Activated gamma-delta T cell treated with anti-CD3 and anti-CD28 coated beads, Interleukin-2, amount 50 U/mL, for 16 hours (primary cell): ENCODE data around the gene UBXN2A.
"Not testable (repeated sequence)": the region's sequence is repeated elsewhere in the genome, so short reads cannot be mapped to it uniquely, and the experiment has no call there.

ENCODE experiments used
- DNase-seq: peaks from one replicate; pipeline ENCODE4 v3.0.0-alpha.2; 2020; ENCODE audit warnings: low read depth

The UBXN2A gene

DNA sequence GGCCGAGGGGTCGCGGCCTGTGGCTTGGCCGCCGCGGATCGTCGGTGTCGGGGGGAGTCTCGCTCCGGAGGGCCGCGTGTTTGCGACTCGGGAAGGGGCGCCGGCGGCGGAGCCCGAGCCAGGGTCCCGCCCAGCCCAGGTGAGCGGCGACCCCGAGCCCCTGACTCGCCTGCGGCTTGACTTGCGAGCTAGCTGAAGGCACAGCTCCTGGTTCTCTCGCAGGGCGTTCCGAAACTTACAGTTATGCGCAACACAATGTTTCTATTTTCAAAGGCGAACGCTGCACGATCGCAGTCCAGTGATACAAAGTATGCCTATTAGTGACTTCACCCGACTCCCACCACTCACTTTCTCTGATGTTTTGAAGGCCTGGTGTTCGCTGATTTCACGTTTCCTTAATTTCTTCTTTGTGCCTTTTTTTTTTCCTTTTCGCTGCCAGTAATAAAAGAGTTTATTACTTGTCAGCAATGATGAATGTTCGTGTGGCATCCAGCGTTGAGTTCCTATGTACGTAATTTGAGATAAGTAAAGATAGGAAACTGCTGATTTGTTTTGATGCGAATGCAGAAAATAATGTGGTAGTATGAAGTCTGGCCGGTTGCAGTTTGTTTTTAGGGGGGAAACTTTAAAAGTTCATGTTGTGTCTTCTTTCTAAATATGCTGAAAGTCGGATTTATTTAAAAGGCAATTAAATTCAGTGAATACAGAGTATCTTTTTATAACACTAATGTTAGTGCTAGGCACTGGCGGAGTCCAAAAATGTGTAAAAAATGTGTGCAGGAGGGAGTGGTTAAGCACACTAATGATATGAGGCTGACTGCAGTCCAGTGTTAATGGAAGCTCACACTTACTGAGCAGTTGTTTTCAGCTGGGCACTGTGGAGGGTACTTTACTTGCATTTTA lies 706 bp downstream of the UBXN2A start:
- no peak for DNase-seq

DNA sequence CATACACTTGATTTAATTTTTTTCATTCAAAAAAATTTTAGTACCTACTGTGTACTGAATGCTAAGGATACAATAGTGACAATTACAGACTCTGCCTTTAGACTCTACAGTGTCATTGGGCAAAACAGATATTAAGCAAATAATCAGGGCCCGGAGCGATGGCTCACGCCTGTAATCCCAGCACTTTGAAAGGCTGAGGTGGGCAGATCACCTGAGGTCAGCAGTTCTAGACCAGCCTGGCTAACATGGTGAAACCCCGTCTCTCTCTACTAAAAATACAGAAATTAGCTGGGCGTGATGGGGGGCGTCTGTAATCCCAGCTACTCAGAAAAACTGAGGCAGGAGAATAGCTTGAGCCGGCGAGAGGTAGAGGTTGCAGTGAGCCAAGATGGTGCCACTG lies 1.4 kb downstream of the UBXN2A start:
- DNase-seq = no peak

- DNase-seq = no peak
Observed at GRCh38 chr2:23943666-23944065, 3.4 kb downstream of the UBXN2A start.

DNA sequence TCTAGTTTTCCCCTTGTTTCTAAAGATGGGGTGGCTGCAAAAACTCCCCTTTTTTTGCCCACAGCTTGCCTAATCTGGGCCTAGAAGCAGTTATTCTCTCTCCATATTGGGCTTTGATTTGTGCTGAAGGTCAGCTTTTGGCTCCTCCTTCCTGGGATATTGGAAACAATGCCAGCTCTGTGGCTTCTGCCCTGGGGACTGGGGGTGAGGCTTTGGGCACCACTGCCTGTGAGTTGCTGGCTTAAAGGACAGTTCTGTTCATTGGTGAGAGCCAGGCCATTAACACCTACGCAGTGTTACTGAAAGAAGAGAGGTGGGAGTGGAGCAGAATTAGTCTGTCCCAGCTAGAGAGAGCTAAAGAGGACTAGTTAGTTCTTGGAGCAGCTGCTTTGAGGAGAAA lies 4.3 kb downstream of the UBXN2A start:
- no peak for DNase-seq

DNA sequence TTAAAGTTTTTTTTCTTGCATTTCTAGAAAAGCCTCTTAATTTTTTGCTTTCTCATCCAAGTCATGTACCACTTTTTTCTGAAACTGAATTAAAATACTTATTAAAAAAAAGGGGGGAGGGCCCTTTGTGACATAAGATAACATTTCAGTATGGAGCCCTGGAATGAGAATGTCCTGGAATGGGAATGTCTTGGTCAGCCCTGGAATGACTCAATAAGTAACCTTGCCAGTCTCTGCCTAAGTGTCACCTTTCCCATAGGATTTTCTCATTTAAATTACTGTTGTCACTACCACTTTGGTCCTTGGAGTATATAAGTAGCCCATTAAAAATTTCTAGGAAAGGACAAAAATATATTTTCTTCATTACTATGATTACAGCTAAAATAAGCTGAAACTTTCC lies 4.7 kb downstream of the UBXN2A start:
- no peak for DNase-seq

DNA sequence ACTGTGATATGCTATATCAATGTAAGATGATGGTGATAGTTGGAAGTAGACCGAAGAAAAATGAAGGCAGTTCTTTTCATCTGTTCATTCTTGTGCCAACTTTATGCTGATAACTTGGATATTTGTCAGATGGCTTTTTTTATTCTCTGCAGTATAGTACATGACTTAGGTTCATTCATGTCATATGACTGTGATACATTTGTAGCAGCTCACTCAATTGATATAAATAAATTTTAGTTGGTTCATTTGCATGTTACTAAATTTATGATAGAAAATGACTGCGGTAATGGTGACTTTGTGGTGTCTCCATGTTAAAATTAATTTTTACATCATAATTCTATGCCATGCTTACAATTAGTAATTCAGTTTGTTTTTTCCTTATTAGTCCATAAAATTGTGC lies 7.1 kb downstream of the UBXN2A start:
- DNase-seq = no peak

DNA sequence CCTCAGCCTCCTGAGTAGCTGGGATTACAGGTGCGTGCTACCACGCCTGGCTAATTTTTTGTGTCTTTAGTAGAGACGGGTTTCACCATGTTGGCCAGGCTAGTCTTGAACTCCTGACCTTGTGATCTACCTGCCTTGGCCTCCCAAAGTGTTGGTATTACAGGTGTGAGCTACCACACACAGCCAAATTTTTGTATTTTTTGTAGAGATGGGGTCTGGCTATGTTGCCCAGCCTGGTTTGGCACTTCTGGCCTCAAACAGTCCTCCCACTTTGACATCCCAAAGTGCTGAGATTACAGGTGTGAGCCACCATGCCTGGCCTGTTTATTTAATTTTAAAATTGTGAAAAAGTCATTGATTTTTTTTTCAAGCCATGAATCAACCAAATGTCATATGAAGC lies 12.3 kb downstream of the UBXN2A start:
- DNase-seq = not testable (repeated sequence)

- DNase-seq = no peak
Observed at GRCh38 chr2:23953625-23954024, 13.4 kb downstream of the UBXN2A start.

DNA sequence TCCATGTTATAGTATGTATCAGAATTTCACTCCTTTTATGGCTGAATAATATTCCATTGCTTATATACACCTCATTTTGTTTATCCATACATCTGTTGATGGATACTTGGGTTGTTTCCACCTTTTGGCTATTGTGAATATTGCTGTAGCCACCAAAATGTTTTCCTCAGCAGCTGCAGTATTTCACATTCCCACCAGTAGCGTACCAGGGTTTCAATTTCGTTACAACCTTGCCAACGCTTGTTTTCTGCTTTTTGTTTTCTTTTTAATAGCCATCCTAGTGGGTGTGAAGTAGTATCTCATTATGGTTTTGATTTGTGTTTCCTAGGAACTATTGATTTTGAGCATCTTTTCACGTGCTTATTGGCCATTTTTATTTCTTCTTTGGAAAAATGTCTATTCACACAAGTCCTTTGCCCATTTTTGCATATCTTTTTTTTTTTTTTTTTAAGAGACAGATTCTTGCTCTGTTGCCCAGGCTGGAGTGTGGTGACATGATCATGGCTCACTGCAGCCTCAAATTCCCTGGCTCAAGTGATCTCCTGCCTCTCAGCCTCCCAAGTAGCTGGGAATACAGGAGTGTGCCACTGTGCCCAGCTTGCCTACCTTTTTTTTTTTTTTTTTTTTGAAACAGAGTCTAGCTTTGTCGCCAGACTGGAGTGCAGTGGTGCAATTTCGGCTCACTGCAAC lies 14.2 kb downstream of the UBXN2A start:
- DNase-seq = no peak

- DNase-seq = no peak
Observed at GRCh38 chr2:23967846-23968245, 27.6 kb downstream of the UBXN2A start.

- no peak for DNase-seq
Observed at GRCh38 chr2:23976883-23977282, 36.6 kb downstream of the UBXN2A start.

- DNase-seq = no peak
Observed at GRCh38 chr2:23988371-23988770, 48.1 kb downstream of the UBXN2A start.

DNA sequence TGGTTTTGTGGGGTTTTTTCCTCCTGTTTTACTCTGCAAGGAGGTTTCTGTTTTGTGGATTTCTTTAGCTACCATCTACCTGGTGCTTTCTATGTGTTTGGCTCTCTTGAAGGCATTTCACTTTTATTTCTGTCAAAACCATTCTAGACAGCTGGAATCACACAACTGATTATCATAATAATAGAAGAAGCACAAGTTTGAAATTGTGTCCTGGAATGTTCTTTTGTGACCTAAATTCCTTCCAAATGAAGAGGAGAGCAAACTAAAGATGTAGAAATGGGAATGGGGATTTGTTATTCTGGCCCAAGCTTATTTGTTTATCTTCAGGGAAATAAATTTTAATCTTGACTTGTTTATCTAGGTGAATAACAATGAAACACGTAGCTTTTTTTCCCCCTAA lies 52.7 kb downstream of the UBXN2A start:
- DNase-seq = no peak

DNA sequence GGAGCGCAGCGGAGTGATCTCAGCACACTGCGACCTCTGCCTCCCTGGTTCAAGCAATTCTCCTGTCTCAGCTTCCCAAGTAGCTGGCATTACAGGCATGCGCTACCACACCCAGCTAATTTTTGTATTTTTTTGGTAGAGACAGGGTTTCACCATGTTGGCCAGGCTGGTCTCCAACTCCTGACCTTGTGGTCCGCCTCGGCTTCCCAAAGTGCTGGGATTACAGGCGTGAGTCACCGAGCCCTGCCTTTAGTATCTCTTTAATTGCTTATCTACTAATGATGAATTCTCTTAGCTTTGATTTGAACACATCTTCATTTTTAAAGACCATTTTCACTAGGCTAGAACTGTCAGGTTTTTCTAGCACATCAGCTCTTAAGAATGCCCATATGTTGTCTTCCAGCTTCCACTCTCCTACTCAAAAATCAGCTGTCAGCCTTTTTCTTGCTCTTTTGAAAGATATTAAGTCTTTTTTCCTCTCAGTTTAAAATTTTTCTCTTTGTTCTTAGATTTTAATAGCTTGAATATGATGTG lies 53.5 kb downstream of the UBXN2A start:
- no peak for DNase-seq

GRCh38 chr2:23994567-23994966 lies 54.3 kb downstream of the UBXN2A start:
- DNase-seq = no peak

- no peak for DNase-seq
Observed at GRCh38 chr2:24007693-24008092, 67.4 kb downstream of the UBXN2A start.

- no peak for DNase-seq
Observed at GRCh38 chr2:24008672-24009366, 68.6 kb downstream of the UBXN2A start.

DNA sequence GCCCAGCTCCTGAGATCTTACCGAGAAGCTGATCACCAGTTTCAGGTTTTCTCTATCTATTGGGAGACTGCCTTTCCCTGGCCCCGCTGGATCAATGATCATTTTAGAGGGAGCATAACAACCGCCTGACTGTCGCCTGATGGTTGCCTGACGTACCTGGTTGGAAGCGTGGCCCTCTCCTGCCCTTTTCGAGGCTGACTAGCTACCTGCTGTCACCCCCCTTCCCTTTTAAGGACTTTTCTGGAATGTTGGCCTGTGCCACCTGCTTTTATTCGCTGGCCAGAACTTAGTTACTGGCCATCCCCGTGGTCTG lies 69.1 kb downstream of the UBXN2A start:
- DNase-seq = no peak

- DNase-seq = no peak
Observed at GRCh38 chr2:24009680-24010476, 69.6 kb downstream of the UBXN2A start, which contains the start of gene MFSD2B. MFSD2B (plus strand) TSS chr2:24010085; CDS start chr2:24010097, 12 bp downstream.

DNA sequence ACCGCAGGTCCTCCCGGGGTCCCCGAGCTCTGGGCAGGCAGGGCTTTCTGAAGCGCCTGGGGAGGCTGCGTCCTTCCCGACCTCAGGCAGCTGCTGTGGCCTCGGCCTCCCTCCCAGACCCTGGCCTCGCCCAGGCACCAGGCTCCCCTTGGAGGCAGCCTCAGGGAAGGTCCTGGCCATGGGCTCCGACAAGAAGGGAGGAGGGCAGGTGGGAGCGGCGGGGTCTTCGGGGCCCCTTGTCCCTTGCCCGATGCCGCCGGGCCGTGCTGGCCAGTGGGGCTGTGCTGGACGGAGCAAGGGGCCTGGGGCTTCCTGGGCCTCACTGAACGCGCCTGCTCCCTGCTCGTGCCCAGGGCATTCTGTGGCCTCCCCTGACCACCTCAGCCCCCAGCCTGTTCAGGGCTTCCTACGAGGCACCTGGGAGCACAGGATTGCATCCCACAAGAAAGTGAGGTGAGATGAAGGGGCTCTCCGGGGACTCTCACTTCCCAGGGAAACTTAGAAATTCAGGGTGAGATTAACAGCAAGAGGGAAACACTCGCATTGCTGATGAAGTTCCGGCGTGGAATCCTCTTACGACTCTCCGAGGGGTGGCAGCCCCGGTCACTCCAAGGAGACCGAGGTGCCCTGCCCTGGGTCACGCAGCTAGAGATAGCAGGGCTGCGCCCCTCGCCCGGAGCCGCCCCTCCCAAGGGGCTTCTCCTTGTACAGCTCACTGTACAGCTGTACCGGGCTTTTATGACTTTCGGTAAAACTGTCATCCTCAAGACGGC lies 70.4 kb downstream of the UBXN2A start:
- DNase-seq = no peak
